GM12878 (cell line): ENCODE results near the gene SHQ1. TPM values are rescaled to one million over a fixed set of nuclear protein-coding genes. Genes with fewer than 3 reads are reported as not detected.

Experiments used
- ATAC-seq: fragments of 200-7000 bp; cut with Tn5 transposase; 3 replicates; pipeline ENCODE4 v1.9.1; 2020; ENCODE audit warnings: mild to moderate bottlenecking, moderate library complexity
- BruUV-seq: library from RNA; stranded (reverse); fragments of 400-500 nt; replicated peaks from 2 replicates; lab custom pipeline; 2021; lab: Mats Ljungman, UMichigan
- CTCF ChIA-PET: fragments of 300-600 bp; sonication (Branson Sonifier 250); formaldehyde crosslinking; extraction: SDS; loops from one replicate; lab custom pipeline; 2021; ENCODE audit warnings: inconsistent platforms; lab: Yijun Ruan, JAX
- POLR2A ChIA-PET: fragments of 350-600 bp; formaldehyde crosslinking; extraction: SDS; loops from one replicate; lab custom pipeline; 2021; ENCODE audit warnings: inconsistent platforms; lab: Charles Lee
- RAD21 ChIA-PET: fragments of 300-600 bp; sonication (Branson Sonifier 250); formaldehyde crosslinking; loops from one replicate; lab custom pipeline; 2023; ENCODE audit warnings: antibody characterized with exemption; ENCODE audit not compliant: unreplicated experiment; lab: Charles Lee
- SMC1A ChIA-PET: fragments of 300-600 bp; sonication (Branson Sonifier 250); formaldehyde crosslinking; loops from one replicate; lab custom pipeline; 2023; ENCODE audit not compliant: unreplicated experiment, uncharacterized antibody; lab: Charles Lee
- DNase-seq: peaks from one replicate; pipeline ENCODE4 v3.0.0-alpha.2; 2011; ENCODE audit warnings: low read depth, low spot score
- FAIRE-seq: peaks from 3 replicates; lab custom pipeline; 2011; peaks lifted over from hg19 to GRCh38; lab: Jason Lieb, UNC
- H2AFZ ChIP-seq: 2 replicates; pipeline ENCODE4 v1.6.0; 2011; ENCODE audit warnings: low read depth, low read length, control low read depth; ENCODE audit not compliant: control insufficient read depth
- H3K27ac ChIP-seq: 2 replicates; pipeline ENCODE4 v1.5.1; 2011; ENCODE audit warnings: control low read depth; ENCODE audit not compliant: control insufficient read depth, insufficient read depth
- H3K27me3 ChIP-seq, 2 experiments: replicated peaks in 1 of 2; 2 replicates each; pipeline versions ENCODE4 v1.6.0 to v1.6.1; 2011; ENCODE audit warnings: low read length in 1 of 2; ENCODE audit not compliant: control insufficient read depth in 2 of 2, insufficient read depth in 2 of 2
- H3K36me3 ChIP-seq, 2 experiments: 2 replicates each; pipeline ENCODE4 v1.5.1; 2011; ENCODE audit warnings: low read length in 1 of 2; ENCODE audit not compliant: control insufficient read depth in 2 of 2, insufficient read depth in 2 of 2
- H3K4me1 ChIP-seq: 2 replicates; pipeline ENCODE4 v1.6.1; 2011; ENCODE audit warnings: mild to moderate bottlenecking, low read length, moderate library complexity, mixed read lengths; ENCODE audit not compliant: control insufficient read depth, insufficient read depth
- H3K4me2 ChIP-seq: 2 replicates; pipeline ENCODE4 v1.6.0; 2011; ENCODE audit warnings: control low read depth; ENCODE audit not compliant: control insufficient read depth, insufficient read depth
- H3K4me3 ChIP-seq: fragments of 200-600 bp; sonication (generic); 2 replicates; pipeline ENCODE4 v1.5.1; 2016
- H3K79me2 ChIP-seq: 2 replicates; pipeline ENCODE4 v1.6.0; 2011; ENCODE audit warnings: low read length; ENCODE audit not compliant: control insufficient read depth, insufficient read depth
- H3K9ac ChIP-seq: 2 replicates; pipeline ENCODE4 v1.8.0; 2011; ENCODE audit warnings: low read length, control low read depth, mixed read lengths; ENCODE audit not compliant: control insufficient read depth, insufficient read depth
- H3K9me3 ChIP-seq: replicated peaks from 3 replicates; pipeline ENCODE4 v1.5.1; 2011; ENCODE audit warnings: mild to moderate bottlenecking, low read length; ENCODE audit not compliant: control insufficient read depth, insufficient read depth
- H4K20me1 ChIP-seq: 2 replicates; pipeline ENCODE4 v1.6.0; 2011; ENCODE audit not compliant: control insufficient read depth, insufficient read depth
- CTCF ChIP-seq, 3 experiments: IDR thresholded peaks in 2 of 3; conservative IDR thresholded peaks in 1 of 3; 2 replicates each; pipeline ENCODE4 v1.5.1; 2011; ENCODE audit warnings: low read depth in 3 of 3, low read length in 3 of 3, mild to moderate bottlenecking in 3 of 3, control low read depth in 2 of 3, moderate library complexity in 2 of 3, inconsistent platforms in 1 of 3, mixed read lengths in 1 of 3; ENCODE audit not compliant: control insufficient read depth in 2 of 3, insufficient read depth in 1 of 3; ENCODE audit errors: extremely low read depth in 1 of 3
- ELK1 ChIP-seq: IDR thresholded peaks from 2 replicates; pipeline ENCODE4 v1.6.1; 2012; ENCODE audit warnings: low read depth, low read length, improper control_type of control experiment
- EP300 ChIP-seq, 2 experiments: fragments of 150-350 bp in 1 of 2; IDR thresholded peaks; 2 replicates each; pipeline ENCODE4 v1.6.1; 2011 to 2012; ENCODE audit warnings: low read depth in 2 of 2, low read length in 2 of 2, borderline replicate concordance in 1 of 2, improper control_type of control experiment in 1 of 2, inconsistent platforms in 1 of 2; ENCODE audit not compliant: control insufficient read depth in 1 of 2
- IKZF2 ChIP-seq, 2 experiments: fragments of 450-650 bp; IDR thresholded peaks; 2 replicates each; pipeline ENCODE4 v1.6.1; 2017; ENCODE audit warnings: mild to moderate bottlenecking in 2 of 2, moderate library complexity in 2 of 2
- MTA3 ChIP-seq: IDR thresholded peaks from 2 replicates; pipeline ENCODE4 v1.6.1; 2012; ENCODE audit warnings: low read length, inconsistent platforms, borderline replicate concordance
- NFYB ChIP-seq: IDR thresholded peaks from 2 replicates; pipeline ENCODE4 v1.6.1; 2011; ENCODE audit warnings: low read depth, mild to moderate bottlenecking, low read length, improper control_type of control experiment, moderate library complexity; ENCODE audit not compliant: insufficient read depth
- POLR2A ChIP-seq: IDR thresholded peaks from 2 replicates; pipeline ENCODE4 v1.6.1; 2011; ENCODE audit warnings: low read depth, mild to moderate bottlenecking, low read length
- SMC3 ChIP-seq: IDR thresholded peaks from 2 replicates; pipeline ENCODE4 v1.6.1; 2011; ENCODE audit warnings: low read length, improper control_type of control experiment, borderline replicate concordance
- SRF ChIP-seq, 2 experiments: IDR thresholded peaks; 2 replicates each; pipeline ENCODE4 v1.6.1; 2011; ENCODE audit warnings: low read depth in 2 of 2, low read length in 2 of 2, mild to moderate bottlenecking in 1 of 2, moderate library complexity in 1 of 2
- ZNF687 ChIP-seq: fragments of 450-650 bp; IDR thresholded peaks from 2 replicates; pipeline ENCODE4 v1.6.1; 2017; ENCODE audit warnings: mild to moderate bottlenecking, moderate library complexity
- WGBS: methylation state at CpG from one replicate; pipeline ENCODE4 v1.1.6; 2016; ENCODE audit warnings: low lambda C conversion rate; ENCODE audit not compliant: insufficient replicate concordance, insufficient coverage; ENCODE audit errors: missing lambda C conversion rate; 5-methylcytosine and 5-hydroxymethylcytosine counted together
- in situ Hi-C: fragments of 300-500 bp; cut with MboI; formaldehyde crosslinking; loops from 9 replicates; pipeline ENCODE4 v1.14.3; 2018; ENCODE audit warnings: mixed read lengths
- intact Hi-C: fragments of 100-400 bp; cut with micrococcal nuclease; formaldehyde crosslinking; loops from one replicate; pipeline ENCODE4 v1.14.2; 2022; ENCODE audit not compliant: unreplicated experiment
- polyA plus RNA-seq, 11 experiments: library from polyadenylated mRNA; depleted of rRNA in 4 of 11; unstranded in 6 of 11; stranded (reverse) in 5 of 11; fragments of >200 nt; fragmentation: Nextera tagmentation in 4 of 11; fragmentation: Illumina TruSeq in 1 of 11; extraction: Ambion mirVana in 4 of 11; extraction: Trizol in 1 of 11; gene quantifications; 1 replicate in 1 of 11; 2 replicates in 10 of 11; pipeline versions ENCODE4 v1.2.1 to v1.2.3, GENCODE V29; 2011 to 2016; ENCODE audit warnings: inconsistent platforms in 2 of 11, missing spikeins in 2 of 11, low read depth in 1 of 11
- total RNA-seq, 4 experiments: library from RNA; depleted of rRNA in 3 of 4; stranded (reverse); fragments of >200 nt in 3 of 4; fragmentation: Illumina TruSeq in 1 of 4; extraction: Trizol in 1 of 4; gene quantifications; 2 replicates each; pipeline versions ENCODE4 v1.2.1 to v1.2.3, GENCODE V29; 2013 to 2021

SHQ1 gene
- total and polyA plus RNA-seq, 10 of the 15 experiments (the other 5 are each of a cell fraction or from before 2014, with no cell fraction given) = 12.6 to 51.7 (median 24.5) TPM

- Histone ChIP-seq H3K9me3 (no peaks in the 10 kb centered on the region), H2AFZ (no peak overlapping the region), H4K20me1 (no peaks in the 10 kb centered on the region), H3K36me3 (no peaks in the 10 kb centered on the region), H3K79me2 (no peaks in the 10 kb centered on the region), H3K27me3 (no peaks in the 10 kb centered on the region; a peak in 1 of 4 replicates), H3K27ac (no peak overlapping the region), H3K4me3 (no peak overlapping the region)
- FAIRE-seq = no peak
- RAD21 ChIA-PET = no interaction called here
- CTCF ChIA-PET = no interaction called here
- in situ Hi-C loops = no loop called here
- POLR2A ChIA-PET = no interaction called here
- no TSS peak for BruUV-seq
- intact Hi-C loops = no loop called here
- TF ChIP-seq ELK1 = no peak
- no peak for TF ChIP-seq IKZF2 (IDR thresholded peaks at IDR 0.05)
- no peak for TF ChIP-seq EP300 (IDR thresholded peaks at IDR 0.05; ENCODE audit: borderline replicate concordance in 1 of 2, control insufficient read depth in 1 of 2, low read depth in 2 of 2, low read length in 2 of 2)
- TF ChIP-seq SMC3 = no peak
- no peak for TF ChIP-seq NFYB
- TF ChIP-seq, all 136 proteins: peak for 0
- H3K4me2 ChIP-seq = no peak overlapping the region
- no peak for DNase-seq
- no peak for ATAC-seq
- SMC1A ChIA-PET = interaction anchor here (1.2 kb wide), 1 partner anchor 11 kb away, joined by 3 read pairs; no protein-coding TSS in a partner anchor
- whole genome bisulfite sequencing = 69% methylated on average over 7 of the region's 7 CpGs
- no peaks in the 10 kb centered on the region for H3K4me1 ChIP-seq
- no peak overlapping the region for H3K9ac ChIP-seq
Observed at GRCh38 chr3:72702390-72702789, 145.9 kb downstream of the SHQ1 start.

GRCh38 chr3:72700106-72700505 is 148.1 kb downstream of the SHQ1 start:
- H3K4me3 ChIP-seq = no peak overlapping the region
- ChIA-PET SMC1A (no interaction called here), CTCF (no interaction called here), POLR2A (no interaction called here), RAD21 (no interaction called here)
- H3K36me3 ChIP-seq = no peaks in the 10 kb centered on the region
- no TSS peak for BruUV-seq
- in situ Hi-C loops (no loop called here), intact Hi-C loops (no loop called here)
- H3K27ac ChIP-seq = no peak overlapping the region
- FAIRE-seq (no peak), DNase-seq (no peak), ATAC-seq (no peak)
- no peaks in the 10 kb centered on the region; a peak in 1 of 4 replicates for H3K27me3 ChIP-seq
- 0% methylated on average over 2 of the region's 2 CpGs for WGBS
- no peaks in the 10 kb centered on the region for H3K9me3 ChIP-seq
- H3K4me1 ChIP-seq = no peaks in the 10 kb centered on the region
- H3K9ac ChIP-seq = no peak overlapping the region
- H2AFZ ChIP-seq = no peak overlapping the region
- H3K4me2 ChIP-seq = no peak overlapping the region
- no peaks in the 10 kb centered on the region for H4K20me1 ChIP-seq
- H3K79me2 ChIP-seq = no peaks in the 10 kb centered on the region
- TF ChIP-seq POLR2A (no peak), IKZF2 (IDR thresholded peaks at IDR 0.05) (no peak), ZNF687 (no peak), CTCF (IDR thresholded peaks at IDR 0.05 in 2 of 3, conservative IDR thresholded peaks at IDR 0.05 in 1 of 3; ENCODE audit: control insufficient read depth in 2 of 3, extremely low read depth in 1 of 3, insufficient read depth in 1 of 3, low read depth in 3 of 3, low read length in 3 of 3) (no peak), SRF (IDR thresholded peaks at IDR 0.05; ENCODE audit: low read depth in 2 of 2, low read length in 2 of 2) (no peak), MTA3 (no peak)
